WTC11 (cell line): ENCODE measurements around the gene INO80B. TPM values are rescaled to one million over a fixed set of nuclear protein-coding genes. Genes with fewer than 3 reads are reported as not detected.

Experiments used
- AFF4 ChIP-seq: sonication (generic); formaldehyde crosslinking; IDR thresholded peaks from 2 replicates; pipeline ENCODE4 v1.8.1; 2023; ENCODE audit warnings: mild to moderate bottlenecking, missing genetic modification reagents, borderline replicate concordance
- CREM ChIP-seq: sonication (generic); formaldehyde crosslinking; IDR thresholded peaks from 2 replicates; pipeline ENCODE4 v1.8.1; 2022; ENCODE audit warnings: mild to moderate bottlenecking, missing genetic modification reagents, moderate library complexity
- FOXJ3 ChIP-seq: sonication (generic); formaldehyde crosslinking; IDR thresholded peaks from 2 replicates; pipeline ENCODE4 v1.9.0; 2021; ENCODE audit warnings: missing genetic modification reagents, mild to moderate bottlenecking, borderline replicate concordance
- MXD4 ChIP-seq: fragments of 250-450 bp; sonication (Bioruptor Pico); IDR thresholded peaks from 2 replicates; pipeline ENCODE4 v1.8.0; 2021; ENCODE audit warnings: mild to moderate bottlenecking, moderate library complexity, borderline replicate concordance
- MYBL2 ChIP-seq: sonication (generic); formaldehyde crosslinking; IDR thresholded peaks from 2 replicates; pipeline ENCODE4 v1.8.1; 2023; ENCODE audit warnings: mild to moderate bottlenecking, moderate library complexity, missing genetic modification reagents
- NFE2L1 ChIP-seq: sonication (generic); formaldehyde crosslinking; IDR thresholded peaks from 2 replicates; pipeline ENCODE4 v1.8.1; 2023; ENCODE audit warnings: missing genetic modification reagents
- PRRX2 ChIP-seq: fragments of 250-450 bp; sonication (Bioruptor Pico); IDR thresholded peaks from 2 replicates; pipeline ENCODE4 v1.8.0; 2021; ENCODE audit warnings: mild to moderate bottlenecking
- RORB ChIP-seq: fragments of 250-450 bp; sonication (Bioruptor Pico); IDR thresholded peaks from 2 replicates; pipeline ENCODE4 v1.9.0; 2021; ENCODE audit warnings: mild to moderate bottlenecking
- USF1 ChIP-seq: sonication (generic); formaldehyde crosslinking; IDR thresholded peaks from 2 replicates; pipeline ENCODE4 v1.8.0; 2022; ENCODE audit warnings: mild to moderate bottlenecking, missing genetic modification reagents
- ZNF121 ChIP-seq: sonication (generic); formaldehyde crosslinking; IDR thresholded peaks from 2 replicates; pipeline ENCODE4 v1.8.0; 2023; ENCODE audit warnings: missing genetic modification reagents
- ZNF138 ChIP-seq: sonication (generic); formaldehyde crosslinking; conservative IDR thresholded peaks from 2 replicates; pipeline ENCODE4 v1.8.1; 2022; ENCODE audit warnings: mild to moderate bottlenecking, moderate library complexity, missing genetic modification reagents
- ZNF219 ChIP-seq: sonication (generic); formaldehyde crosslinking; IDR thresholded peaks from 2 replicates; pipeline ENCODE4 v1.8.0; 2023; ENCODE audit warnings: missing genetic modification reagents, mild to moderate bottlenecking, borderline replicate concordance
- ZNF263 ChIP-seq: sonication (generic); formaldehyde crosslinking; IDR thresholded peaks from 2 replicates; pipeline ENCODE4 v1.8.1; 2022; ENCODE audit warnings: low read depth, mild to moderate bottlenecking, moderate library complexity, missing genetic modification reagents
- ZNF317 ChIP-seq: sonication (generic); formaldehyde crosslinking; IDR thresholded peaks from 2 replicates; pipeline ENCODE4 v1.8.1; 2023; ENCODE audit warnings: low read depth, mild to moderate bottlenecking, moderate library complexity, missing genetic modification reagents, borderline replicate concordance
- total RNA-seq: library from RNA; stranded (reverse); gene quantifications from 3 replicates; pipeline ENCODE4 v1.2.3, GENCODE V29; 2021
- TF ChIP-seq, protein P1 (sequence below): sonication (generic); formaldehyde crosslinking; IDR thresholded peaks from 2 replicates; pipeline ENCODE4 v1.8.1; 2023; ENCODE audit warnings: mild to moderate bottlenecking, missing genetic modification reagents, moderate library complexity
- TF ChIP-seq, protein P2 (sequence below): sonication (generic); formaldehyde crosslinking; IDR thresholded peaks from 2 replicates; pipeline ENCODE4 v1.8.1; 2022; ENCODE audit warnings: missing genetic modification reagents, borderline replicate concordance
- TF ChIP-seq, protein P3 (sequence below): sonication (generic); formaldehyde crosslinking; conservative IDR thresholded peaks from 2 replicates; pipeline ENCODE4 v1.8.1; 2023; ENCODE audit warnings: mild to moderate bottlenecking, low read depth, missing genetic modification reagents, moderate library complexity
- TF ChIP-seq, protein P4 (sequence below): fragments of 250-450 bp; sonication (Bioruptor Pico); IDR thresholded peaks from 2 replicates; pipeline ENCODE4 v1.9.0; 2021; ENCODE audit warnings: mild to moderate bottlenecking

Gene INO80B
- total RNA-seq, 1 experiment from 2014 or later = 20.2 TPM

DNA sequence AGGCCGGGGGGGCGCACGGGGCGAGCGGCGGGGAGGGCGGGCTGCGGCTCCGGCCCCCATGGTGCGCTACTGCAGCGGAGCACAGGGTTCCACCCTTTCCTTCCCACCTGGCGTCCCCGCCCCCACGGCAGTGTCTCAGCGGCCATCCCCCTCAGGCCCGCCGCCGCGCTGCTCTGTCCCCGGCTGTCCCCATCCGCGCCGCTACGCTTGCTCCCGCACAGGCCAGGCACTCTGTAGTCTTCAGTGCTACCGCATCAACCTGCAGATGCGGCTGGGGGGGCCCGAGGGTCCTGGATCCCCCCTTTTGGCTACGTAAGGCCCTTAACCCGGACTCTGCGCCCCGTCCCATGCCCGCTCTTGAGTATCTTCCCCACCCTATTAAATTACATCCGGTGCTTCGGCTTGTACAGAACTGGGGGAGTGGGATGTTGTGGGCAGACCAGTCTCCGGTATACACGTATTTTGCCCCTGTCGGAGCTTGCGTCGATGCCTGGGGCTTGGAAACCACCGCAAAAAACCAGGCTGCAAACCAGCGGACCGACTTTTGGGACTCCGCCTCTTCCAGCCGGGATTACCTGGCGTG, 2.8 kb downstream of the INO80B start (continued):
- TF ChIP-seq, protein P1, sequence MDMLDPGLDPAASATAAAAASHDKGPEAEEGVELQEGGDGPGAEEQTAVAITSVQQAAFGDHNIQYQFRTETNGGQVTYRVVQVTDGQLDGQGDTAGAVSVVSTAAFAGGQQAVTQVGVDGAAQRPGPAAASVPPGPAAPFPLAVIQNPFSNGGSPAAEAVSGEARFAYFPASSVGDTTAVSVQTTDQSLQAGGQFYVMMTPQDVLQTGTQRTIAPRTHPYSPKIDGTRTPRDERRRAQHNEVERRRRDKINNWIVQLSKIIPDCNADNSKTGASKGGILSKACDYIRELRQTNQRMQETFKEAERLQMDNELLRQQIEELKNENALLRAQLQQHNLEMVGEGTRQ (CRISPR knock-in tag) = no peak
- TF ChIP-seq, protein P2, sequence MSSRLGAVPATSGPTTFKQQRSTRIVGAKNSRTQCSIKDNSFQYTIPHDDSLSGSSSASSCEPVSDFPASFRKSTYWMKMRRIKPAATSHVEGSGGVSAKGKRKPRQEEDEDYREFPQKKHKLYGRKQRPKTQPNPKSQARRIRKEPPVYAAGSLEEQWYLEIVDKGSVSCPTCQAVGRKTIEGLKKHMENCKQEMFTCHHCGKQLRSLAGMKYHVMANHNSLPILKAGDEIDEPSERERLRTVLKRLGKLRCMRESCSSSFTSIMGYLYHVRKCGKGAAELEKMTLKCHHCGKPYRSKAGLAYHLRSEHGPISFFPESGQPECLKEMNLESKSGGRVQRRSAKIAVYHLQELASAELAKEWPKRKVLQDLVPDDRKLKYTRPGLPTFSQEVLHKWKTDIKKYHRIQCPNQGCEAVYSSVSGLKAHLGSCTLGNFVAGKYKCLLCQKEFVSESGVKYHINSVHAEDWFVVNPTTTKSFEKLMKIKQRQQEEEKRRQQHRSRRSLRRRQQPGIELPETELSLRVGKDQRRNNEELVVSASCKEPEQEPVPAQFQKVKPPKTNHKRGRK (CRISPR knock-in tag) = no peak
- TF ChIP-seq ZNF317 (CRISPR knock-in tag) (no peak), PRRX2 (no peak), MXD4 (no peak), AFF4 (CRISPR knock-in tag) (no peak), FOXJ3 (CRISPR knock-in tag) (no peak), ZNF219 (CRISPR knock-in tag) (no peak), ZNF263 (CRISPR knock-in tag) (no peak), CREM (CRISPR knock-in tag) (peak; percentile 87), ZNF121 (CRISPR knock-in tag) (peak; percentile 25; the same call in 1 of the 2 replicates), ZNF138 (CRISPR knock-in tag) (no peak), MYBL2 (CRISPR knock-in tag) (no peak; the same call in 1 of the 2 replicates), RORB (CRISPR knock-in tag) (no peak), NFE2L1 (CRISPR knock-in tag) (peak; percentile 38; the same call in 1 of the 2 replicates), USF1 (no peak)
- TF ChIP-seq, protein P3, sequence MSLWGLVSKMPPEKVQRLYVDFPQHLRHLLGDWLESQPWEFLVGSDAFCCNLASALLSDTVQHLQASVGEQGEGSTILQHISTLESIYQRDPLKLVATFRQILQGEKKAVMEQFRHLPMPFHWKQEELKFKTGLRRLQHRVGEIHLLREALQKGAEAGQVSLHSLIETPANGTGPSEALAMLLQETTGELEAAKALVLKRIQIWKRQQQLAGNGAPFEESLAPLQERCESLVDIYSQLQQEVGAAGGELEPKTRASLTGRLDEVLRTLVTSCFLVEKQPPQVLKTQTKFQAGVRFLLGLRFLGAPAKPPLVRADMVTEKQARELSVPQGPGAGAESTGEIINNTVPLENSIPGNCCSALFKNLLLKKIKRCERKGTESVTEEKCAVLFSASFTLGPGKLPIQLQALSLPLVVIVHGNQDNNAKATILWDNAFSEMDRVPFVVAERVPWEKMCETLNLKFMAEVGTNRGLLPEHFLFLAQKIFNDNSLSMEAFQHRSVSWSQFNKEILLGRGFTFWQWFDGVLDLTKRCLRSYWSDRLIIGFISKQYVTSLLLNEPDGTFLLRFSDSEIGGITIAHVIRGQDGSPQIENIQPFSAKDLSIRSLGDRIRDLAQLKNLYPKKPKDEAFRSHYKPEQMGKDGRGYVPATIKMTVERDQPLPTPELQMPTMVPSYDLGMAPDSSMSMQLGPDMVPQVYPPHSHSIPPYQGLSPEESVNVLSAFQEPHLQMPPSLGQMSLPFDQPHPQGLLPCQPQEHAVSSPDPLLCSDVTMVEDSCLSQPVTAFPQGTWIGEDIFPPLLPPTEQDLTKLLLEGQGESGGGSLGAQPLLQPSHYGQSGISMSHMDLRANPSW (CRISPR knock-in tag) = no peak
- TF ChIP-seq, protein P4, sequence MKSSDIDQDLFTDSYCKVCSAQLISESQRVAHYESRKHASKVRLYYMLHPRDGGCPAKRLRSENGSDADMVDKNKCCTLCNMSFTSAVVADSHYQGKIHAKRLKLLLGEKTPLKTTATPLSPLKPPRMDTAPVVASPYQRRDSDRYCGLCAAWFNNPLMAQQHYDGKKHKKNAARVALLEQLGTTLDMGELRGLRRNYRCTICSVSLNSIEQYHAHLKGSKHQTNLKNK (CRISPR knock-in tag) = no peak
